ENCODE results near the gene PCBP3.

Gene PCBP3

DNA sequence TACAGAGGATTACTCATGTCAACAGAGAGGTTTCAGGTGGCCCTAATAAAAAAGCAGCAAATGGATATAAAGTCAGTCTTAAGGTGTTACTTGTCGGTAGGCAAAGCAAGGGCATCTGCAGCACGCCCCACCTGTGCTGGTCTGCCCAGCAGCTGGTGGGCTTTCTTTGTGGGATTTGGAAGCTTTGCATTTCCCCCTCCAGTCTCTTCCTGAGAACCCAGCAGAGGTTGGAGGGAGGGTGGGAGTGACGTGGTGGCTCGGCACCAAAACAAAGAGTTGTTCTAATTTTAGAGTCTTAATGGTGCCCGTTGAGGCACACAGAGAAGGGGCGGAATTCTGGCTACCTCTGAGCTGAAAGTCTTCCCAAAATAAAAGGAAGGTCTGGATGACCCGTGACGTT, 4.8 kb upstream of the PCBP3 start:
- no peak overlapping the region for H2AFZ ChIP-seq (ENCODE audit: low read depth, low read length)
- no peaks in the 10 kb centered on the region for H3K27me3 ChIP-seq (ENCODE audit: insufficient read depth, low read length, poor library complexity)
- no peak overlapping the region for H3K27ac ChIP-seq (ENCODE audit: low read length)
- H3K9ac ChIP-seq (ENCODE audit: low read depth, low read length): no peak overlapping the region
- no peaks in the 10 kb centered on the region for H3K9me3 ChIP-seq (ENCODE audit: insufficient read depth, low read length, severe bottlenecking)
- TF ChIP-seq, protein P1, sequence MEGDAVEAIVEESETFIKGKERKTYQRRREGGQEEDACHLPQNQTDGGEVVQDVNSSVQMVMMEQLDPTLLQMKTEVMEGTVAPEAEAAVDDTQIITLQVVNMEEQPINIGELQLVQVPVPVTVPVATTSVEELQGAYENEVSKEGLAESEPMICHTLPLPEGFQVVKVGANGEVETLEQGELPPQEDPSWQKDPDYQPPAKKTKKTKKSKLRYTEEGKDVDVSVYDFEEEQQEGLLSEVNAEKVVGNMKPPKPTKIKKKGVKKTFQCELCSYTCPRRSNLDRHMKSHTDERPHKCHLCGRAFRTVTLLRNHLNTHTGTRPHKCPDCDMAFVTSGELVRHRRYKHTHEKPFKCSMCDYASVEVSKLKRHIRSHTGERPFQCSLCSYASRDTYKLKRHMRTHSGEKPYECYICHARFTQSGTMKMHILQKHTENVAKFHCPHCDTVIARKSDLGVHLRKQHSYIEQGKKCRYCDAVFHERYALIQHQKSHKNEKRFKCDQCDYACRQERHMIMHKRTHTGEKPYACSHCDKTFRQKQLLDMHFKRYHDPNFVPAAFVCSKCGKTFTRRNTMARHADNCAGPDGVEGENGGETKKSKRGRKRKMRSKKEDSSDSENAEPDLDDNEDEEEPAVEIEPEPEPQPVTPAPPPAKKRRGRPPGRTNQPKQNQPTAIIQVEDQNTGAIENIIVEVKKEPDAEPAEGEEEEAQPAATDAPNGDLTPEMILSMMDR (IDR thresholded peaks at IDR 0.05; ENCODE audit: borderline replicate concordance, extremely low read depth, low read length, poor library complexity, severe bottlenecking): no peak
- no peak for TF ChIP-seq EZH2 (IDR thresholded peaks at IDR 0.05; ENCODE audit: borderline replicate concordance, low read depth, low read length, severe bottlenecking)
- no peaks in the 10 kb centered on the region for H3K36me3 ChIP-seq (ENCODE audit: insufficient read depth, low read length)
- no peaks in the 10 kb centered on the region for H4K20me1 ChIP-seq (ENCODE audit: insufficient read depth, low read length)
- no peaks in the 10 kb centered on the region for H3K79me2 ChIP-seq (ENCODE audit: insufficient read depth, low read length)
- ATAC-seq (ENCODE audit: insufficient read depth, low read depth) (no peak), DNase-seq (no peak)
- peaks cover 29% of the 10 kb centered on the region for H3K4me1 ChIP-seq (ENCODE audit: insufficient read depth, low read length)
- no peak overlapping the region for H3K4me3 ChIP-seq (ENCODE audit: low read depth in 1 of 2, low read length in 2 of 2)
- H3K4me2 ChIP-seq (ENCODE audit: insufficient read depth, low read length): no peak overlapping the region

DNA sequence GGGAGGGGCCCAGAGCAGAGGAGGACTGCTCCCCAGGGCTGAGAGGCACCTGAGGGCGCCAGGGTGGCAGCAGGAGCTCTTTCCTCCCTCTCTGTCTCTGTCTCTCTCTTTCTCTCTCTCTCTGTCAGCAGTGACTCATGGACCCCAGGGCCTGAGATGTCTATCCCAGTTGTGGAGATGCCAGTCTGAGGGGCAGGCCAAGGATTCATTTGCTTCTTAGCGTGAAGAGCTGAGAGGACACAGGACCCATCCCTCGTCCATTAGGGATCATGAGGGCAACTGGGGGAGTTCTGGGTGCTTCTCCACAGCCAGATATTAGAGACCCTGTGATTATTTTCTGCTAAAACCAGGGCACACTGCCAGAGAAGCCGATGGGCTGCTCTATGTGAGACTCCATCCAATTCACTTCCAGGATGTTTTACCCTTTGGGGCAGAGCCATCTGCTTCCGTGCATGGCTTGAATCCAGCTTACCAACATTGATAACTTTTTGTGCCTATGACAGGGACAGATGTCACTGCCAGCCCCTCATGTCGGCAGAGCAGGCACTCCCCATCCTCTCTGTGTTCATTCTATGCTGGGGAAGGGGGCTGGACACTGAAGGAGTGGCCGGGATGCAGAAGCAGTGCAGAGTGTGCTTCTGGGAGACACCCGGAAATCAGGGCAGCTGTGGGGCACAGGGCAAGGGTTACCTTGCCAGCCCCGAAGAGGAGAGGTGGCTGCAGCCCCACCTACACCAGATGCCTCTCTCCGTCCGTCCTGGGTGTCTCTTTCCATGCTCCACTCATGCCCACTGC, 4.1 kb upstream of the PCBP3 start:
- no peak for TF ChIP-seq EZH2 (IDR thresholded peaks at IDR 0.05; ENCODE audit: borderline replicate concordance, low read depth, low read length, severe bottlenecking)
- TF ChIP-seq, protein P1 (IDR thresholded peaks at IDR 0.05; ENCODE audit: borderline replicate concordance, extremely low read depth, low read length, poor library complexity, severe bottlenecking): no peak
- Histone ChIP-seq H3K9ac (ENCODE audit: low read depth, low read length) (no peak overlapping the region), H3K9me3 (ENCODE audit: insufficient read depth, low read length, severe bottlenecking) (no peaks in the 10 kb centered on the region), H2AFZ (ENCODE audit: low read depth, low read length) (no peak overlapping the region), H3K4me3 (ENCODE audit: low read depth in 1 of 2, low read length in 2 of 2) (no peak overlapping the region), H3K4me1 (ENCODE audit: insufficient read depth, low read length) (peaks cover 34% of the 10 kb centered on the region), H3K4me2 (ENCODE audit: insufficient read depth, low read length) (no peak overlapping the region), H4K20me1 (ENCODE audit: insufficient read depth, low read length) (peaks cover 3% of the 10 kb centered on the region), H3K27ac (ENCODE audit: low read length) (no peak overlapping the region), H3K36me3 (ENCODE audit: insufficient read depth, low read length) (no peaks in the 10 kb centered on the region), H3K79me2 (ENCODE audit: insufficient read depth, low read length) (no peaks in the 10 kb centered on the region), H3K27me3 (ENCODE audit: insufficient read depth, low read length, poor library complexity) (peaks cover 2% of the 10 kb centered on the region)
- DNase-seq: no peak
- ATAC-seq (ENCODE audit: insufficient read depth, low read depth): no peak

DNA sequence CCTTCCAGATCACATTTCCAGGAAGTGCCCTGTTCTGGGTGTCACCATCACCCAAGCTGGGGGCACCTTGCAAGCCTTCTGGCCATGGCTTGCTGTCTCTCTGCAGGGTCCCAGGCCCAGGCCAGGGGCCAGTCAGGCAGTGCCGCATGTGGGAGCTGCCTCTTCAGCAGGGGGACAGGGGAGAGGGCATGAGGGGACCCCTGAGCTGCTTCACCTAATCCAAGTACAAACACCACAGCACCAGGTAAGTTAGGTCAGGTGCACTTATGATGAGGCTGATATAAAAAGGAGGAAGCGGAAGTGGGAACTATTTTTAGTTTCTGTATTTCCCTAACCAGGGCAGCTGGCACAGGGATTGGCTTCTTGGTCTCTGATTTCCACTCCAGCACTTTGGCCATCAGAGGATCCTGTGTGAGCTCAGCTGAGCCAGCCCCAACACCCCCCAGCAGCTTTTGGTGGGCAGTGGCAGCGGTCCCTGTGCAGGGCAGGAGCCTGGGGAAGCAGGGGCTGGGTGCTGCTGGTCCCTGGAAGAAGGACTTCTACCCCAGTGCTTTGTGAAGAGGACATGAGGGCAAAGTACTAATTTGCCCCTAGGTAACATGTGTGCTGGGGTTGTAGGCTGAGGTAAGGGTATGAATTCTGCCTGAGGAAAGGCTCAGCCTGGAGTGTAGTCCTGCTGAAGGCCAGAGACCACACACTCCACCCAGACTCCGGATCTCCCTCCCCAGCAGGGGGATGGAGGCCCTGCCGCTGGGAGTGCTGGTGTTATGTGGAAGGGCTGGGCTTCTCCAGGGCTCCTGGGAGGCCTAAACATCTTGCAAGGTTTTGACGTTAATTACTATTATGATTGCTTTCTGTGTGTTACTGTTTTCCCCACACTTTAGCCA, 3.3 kb upstream of the PCBP3 start:
- peaks cover 10% of the 10 kb centered on the region for H4K20me1 ChIP-seq (ENCODE audit: insufficient read depth, low read length)
- no peaks in the 10 kb centered on the region for H3K36me3 ChIP-seq (ENCODE audit: insufficient read depth, low read length)
- no peak overlapping the region for H3K27ac ChIP-seq (ENCODE audit: low read length)
- H3K4me2 ChIP-seq (ENCODE audit: insufficient read depth, low read length): no peak overlapping the region
- TF ChIP-seq, protein P1 (IDR thresholded peaks at IDR 0.05; ENCODE audit: borderline replicate concordance, extremely low read depth, low read length, poor library complexity, severe bottlenecking): no peak
- no peak for TF ChIP-seq EZH2 (IDR thresholded peaks at IDR 0.05; ENCODE audit: borderline replicate concordance, low read depth, low read length, severe bottlenecking)
- no peaks in the 10 kb centered on the region for H3K79me2 ChIP-seq (ENCODE audit: insufficient read depth, low read length)
- H3K9me3 ChIP-seq (ENCODE audit: insufficient read depth, low read length, severe bottlenecking): no peaks in the 10 kb centered on the region
- H3K4me3 ChIP-seq (ENCODE audit: low read depth in 1 of 2, low read length in 2 of 2): no peak overlapping the region
- H3K4me1 ChIP-seq (ENCODE audit: insufficient read depth, low read length): peaks cover 43% of the 10 kb centered on the region
- no peak overlapping the region for H3K9ac ChIP-seq (ENCODE audit: low read depth, low read length)
- no peak overlapping the region for H2AFZ ChIP-seq (ENCODE audit: low read depth, low read length)
- ATAC-seq (ENCODE audit: insufficient read depth, low read depth) (no peak), DNase-seq (no peak)
- peaks cover 9% of the 10 kb centered on the region for H3K27me3 ChIP-seq (ENCODE audit: insufficient read depth, low read length, poor library complexity)
